ENCODE data around the gene KMT2D. TPM values are rescaled to one million over a fixed set of nuclear protein-coding genes. Genes with fewer than 3 reads are reported as not detected.
A peak's percentile ranks its signal among the peaks of the same experiment; 100 is the strongest.

The KMT2D gene, protein sequence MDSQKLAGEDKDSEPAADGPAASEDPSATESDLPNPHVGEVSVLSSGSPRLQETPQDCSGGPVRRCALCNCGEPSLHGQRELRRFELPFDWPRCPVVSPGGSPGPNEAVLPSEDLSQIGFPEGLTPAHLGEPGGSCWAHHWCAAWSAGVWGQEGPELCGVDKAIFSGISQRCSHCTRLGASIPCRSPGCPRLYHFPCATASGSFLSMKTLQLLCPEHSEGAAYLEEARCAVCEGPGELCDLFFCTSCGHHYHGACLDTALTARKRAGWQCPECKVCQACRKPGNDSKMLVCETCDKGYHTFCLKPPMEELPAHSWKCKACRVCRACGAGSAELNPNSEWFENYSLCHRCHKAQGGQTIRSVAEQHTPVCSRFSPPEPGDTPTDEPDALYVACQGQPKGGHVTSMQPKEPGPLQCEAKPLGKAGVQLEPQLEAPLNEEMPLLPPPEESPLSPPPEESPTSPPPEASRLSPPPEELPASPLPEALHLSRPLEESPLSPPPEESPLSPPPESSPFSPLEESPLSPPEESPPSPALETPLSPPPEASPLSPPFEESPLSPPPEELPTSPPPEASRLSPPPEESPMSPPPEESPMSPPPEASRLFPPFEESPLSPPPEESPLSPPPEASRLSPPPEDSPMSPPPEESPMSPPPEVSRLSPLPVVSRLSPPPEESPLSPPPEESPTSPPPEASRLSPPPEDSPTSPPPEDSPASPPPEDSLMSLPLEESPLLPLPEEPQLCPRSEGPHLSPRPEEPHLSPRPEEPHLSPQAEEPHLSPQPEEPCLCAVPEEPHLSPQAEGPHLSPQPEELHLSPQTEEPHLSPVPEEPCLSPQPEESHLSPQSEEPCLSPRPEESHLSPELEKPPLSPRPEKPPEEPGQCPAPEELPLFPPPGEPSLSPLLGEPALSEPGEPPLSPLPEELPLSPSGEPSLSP (N-terminal part only)
- 16.3 and 30.5 TPM in 2 replicates for polyA plus RNA-seq (2012; rRNA removed)
- 12.4 and 21.2 TPM in 2 replicates for polyA plus RNA-seq (2012; cell fraction: cytosol; rRNA removed)
- 73.8 and 91.4 TPM in 2 replicates for polyA plus RNA-seq (2012; cell fraction: nucleus; rRNA removed)

DNA sequence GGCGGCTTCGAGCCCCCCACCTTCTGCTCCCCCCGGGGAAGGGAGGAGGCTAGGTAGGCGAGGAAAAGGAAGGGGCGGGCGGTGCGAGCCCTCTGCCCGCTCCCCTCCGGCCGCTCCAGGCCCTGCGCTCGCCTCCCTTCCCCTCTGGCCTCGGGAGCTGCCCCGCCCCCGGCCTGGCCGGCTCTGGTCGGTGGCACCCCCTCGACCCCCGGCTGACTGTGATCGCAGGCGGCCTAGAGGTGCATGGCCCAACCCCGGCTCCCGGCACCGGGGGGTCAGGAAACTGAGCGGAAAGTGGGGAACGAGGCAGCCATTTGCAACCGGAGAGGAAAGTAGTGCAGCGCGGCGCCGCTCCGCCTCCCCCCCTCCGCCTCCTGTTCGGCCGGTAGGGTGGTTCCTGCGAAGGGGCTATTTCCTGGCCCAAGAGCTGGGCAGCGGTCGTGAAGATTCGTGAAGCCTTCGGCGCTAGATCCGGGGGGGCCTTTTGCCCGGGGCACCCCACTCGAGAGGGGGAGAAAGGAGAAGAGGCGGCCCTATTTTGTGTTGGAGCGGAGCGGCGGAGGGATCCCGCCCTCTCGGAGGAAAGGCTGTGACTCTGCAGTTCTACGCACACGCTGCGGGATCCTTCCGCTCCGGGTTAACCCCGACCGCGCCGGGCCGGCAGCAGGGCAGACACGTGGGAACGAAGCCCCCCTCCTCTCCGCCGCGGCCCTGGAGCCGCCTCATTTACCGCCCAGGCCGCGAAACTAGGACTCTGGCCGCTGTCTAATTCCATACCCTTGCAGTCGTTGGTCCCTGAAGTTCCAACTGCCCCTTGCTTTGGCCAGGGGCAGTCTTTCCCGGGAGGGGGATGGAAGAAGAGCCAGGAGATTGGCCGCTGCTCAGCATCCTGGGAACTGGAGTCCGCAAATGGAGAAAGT lies at the start of gene KMT2D:
KMT2D (minus strand) TSS at position 558 of the 920 bp plus-strand sequence. CDS start 5,470 bp downstream, outside the sequence.
- Histone ChIP-seq H3K4me2 (peak within 1 kb of the TSS; percentile 96), H3K79me2 (ENCODE audit: insufficient read depth) (peaks cover 60% of the 10 kb centered on the region), H2AFZ (ENCODE audit: low read depth) (peak within 1 kb of the TSS; percentile 88), H3K4me3 (ENCODE audit: low read depth in 2 of 2, low read length in 1 of 2) (peak within 1 kb of the TSS; percentile 90 to 96), H3K27me3 (ENCODE audit: insufficient read depth) (no peaks in the 10 kb centered on the region), H3K27ac (ENCODE audit: low read depth in 2 of 2, low read length in 1 of 2) (peak within 1 kb of the TSS; percentile 93 to 97), H3K36me3 (replicated peaks in 1 of 2; ENCODE audit: control insufficient read depth in 1 of 2, insufficient read depth in 2 of 2, low read length in 1 of 2) (no peaks in the 10 kb centered on the region), H4K20me1 (ENCODE audit: insufficient read depth) (peaks cover 36% of the 10 kb centered on the region), H3F3A (replicated peaks; ENCODE audit: insufficient read depth) (peaks cover 9% of the 10 kb centered on the region), H3K9ac (peak within 1 kb of the TSS; percentile 98), H3K4me1 (ENCODE audit: control insufficient read depth in 1 of 2, insufficient read depth in 2 of 2, low read depth in 1 of 2, low read length in 1 of 2) (peaks cover 16 to 37% of the 10 kb centered on the region in 2 experiments; a peak in 3 of 4 replicates), H3K9me2 (no peaks in the 10 kb centered on the region), H3K9me3 (no peaks in the 10 kb centered on the region)
- peak; percentile 95 for DNase-seq
- POLR2A ChIA-PET, result interaction anchor here (0.9 to 1.2 kb wide), 4 partner anchors 50 to 128 kb away, joined by 3 to 8 read pairs (median 3); partner anchors contain the start of genes LMBR1L and TUBA1B
- CTCF ChIA-PET, result interaction anchor here (0.7 to 8.1 kb wide), 6 partner anchors 15 to 69 kb away, joined by 3 to 49 read pairs (median 4); no protein-coding TSS in a partner anchor
- 3% methylated on average over 10 of the region's 74 CpGs for WGBS (ENCODE audit: low lambda C conversion rate)
- TF ChIP-seq, protein P1, sequence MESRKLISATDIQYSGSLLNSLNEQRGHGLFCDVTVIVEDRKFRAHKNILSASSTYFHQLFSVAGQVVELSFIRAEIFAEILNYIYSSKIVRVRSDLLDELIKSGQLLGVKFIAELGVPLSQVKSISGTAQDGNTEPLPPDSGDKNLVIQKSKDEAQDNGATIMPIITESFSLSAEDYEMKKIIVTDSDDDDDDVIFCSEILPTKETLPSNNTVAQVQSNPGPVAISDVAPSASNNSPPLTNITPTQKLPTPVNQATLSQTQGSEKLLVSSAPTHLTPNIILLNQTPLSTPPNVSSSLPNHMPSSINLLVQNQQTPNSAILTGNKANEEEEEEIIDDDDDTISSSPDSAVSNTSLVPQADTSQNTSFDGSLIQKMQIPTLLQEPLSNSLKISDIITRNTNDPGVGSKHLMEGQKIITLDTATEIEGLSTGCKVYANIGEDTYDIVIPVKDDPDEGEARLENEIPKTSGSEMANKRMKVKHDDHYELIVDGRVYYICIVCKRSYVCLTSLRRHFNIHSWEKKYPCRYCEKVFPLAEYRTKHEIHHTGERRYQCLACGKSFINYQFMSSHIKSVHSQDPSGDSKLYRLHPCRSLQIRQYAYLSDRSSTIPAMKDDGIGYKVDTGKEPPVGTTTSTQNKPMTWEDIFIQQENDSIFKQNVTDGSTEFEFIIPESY (IDR thresholded peaks at IDR 0.05; ENCODE audit: borderline replicate concordance, low read depth), result no peak
- peak; percentile 76 for TF ChIP-seq POLR2AphosphoS5 (IDR thresholded peaks at IDR 0.05; ENCODE audit: low read depth, low read length)
- no peak for TF ChIP-seq GATA2 (CRISPR knock-in tag; IDR thresholded peaks at IDR 0.05)
- TF ChIP-seq FOXM1 (IDR thresholded peaks at IDR 0.05; ENCODE audit: low read depth), result no peak
- no peak for TF ChIP-seq RFX5 (IDR thresholded peaks at IDR 0.05; ENCODE audit: low read length)
- no peak; the same call in 1 of the 2 replicates for TF ChIP-seq JUND (IDR thresholded peaks at IDR 0.05)
- TF ChIP-seq, protein P2, sequence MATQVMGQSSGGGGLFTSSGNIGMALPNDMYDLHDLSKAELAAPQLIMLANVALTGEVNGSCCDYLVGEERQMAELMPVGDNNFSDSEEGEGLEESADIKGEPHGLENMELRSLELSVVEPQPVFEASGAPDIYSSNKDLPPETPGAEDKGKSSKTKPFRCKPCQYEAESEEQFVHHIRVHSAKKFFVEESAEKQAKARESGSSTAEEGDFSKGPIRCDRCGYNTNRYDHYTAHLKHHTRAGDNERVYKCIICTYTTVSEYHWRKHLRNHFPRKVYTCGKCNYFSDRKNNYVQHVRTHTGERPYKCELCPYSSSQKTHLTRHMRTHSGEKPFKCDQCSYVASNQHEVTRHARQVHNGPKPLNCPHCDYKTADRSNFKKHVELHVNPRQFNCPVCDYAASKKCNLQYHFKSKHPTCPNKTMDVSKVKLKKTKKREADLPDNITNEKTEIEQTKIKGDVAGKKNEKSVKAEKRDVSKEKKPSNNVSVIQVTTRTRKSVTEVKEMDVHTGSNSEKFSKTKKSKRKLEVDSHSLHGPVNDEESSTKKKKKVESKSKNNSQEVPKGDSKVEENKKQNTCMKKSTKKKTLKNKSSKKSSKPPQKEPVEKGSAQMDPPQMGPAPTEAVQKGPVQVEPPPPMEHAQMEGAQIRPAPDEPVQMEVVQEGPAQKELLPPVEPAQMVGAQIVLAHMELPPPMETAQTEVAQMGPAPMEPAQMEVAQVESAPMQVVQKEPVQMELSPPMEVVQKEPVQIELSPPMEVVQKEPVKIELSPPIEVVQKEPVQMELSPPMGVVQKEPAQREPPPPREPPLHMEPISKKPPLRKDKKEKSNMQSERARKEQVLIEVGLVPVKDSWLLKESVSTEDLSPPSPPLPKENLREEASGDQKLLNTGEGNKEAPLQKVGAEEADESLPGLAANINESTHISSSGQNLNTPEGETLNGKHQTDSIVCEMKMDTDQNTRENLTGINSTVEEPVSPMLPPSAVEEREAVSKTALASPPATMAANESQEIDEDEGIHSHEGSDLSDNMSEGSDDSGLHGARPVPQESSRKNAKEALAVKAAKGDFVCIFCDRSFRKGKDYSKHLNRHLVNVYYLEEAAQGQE (IDR thresholded peaks at IDR 0.05; ENCODE audit: low read depth, low read length), result peak; percentile 50; the same call in 1 of the 2 replicates
- TF ChIP-seq, protein P3, sequence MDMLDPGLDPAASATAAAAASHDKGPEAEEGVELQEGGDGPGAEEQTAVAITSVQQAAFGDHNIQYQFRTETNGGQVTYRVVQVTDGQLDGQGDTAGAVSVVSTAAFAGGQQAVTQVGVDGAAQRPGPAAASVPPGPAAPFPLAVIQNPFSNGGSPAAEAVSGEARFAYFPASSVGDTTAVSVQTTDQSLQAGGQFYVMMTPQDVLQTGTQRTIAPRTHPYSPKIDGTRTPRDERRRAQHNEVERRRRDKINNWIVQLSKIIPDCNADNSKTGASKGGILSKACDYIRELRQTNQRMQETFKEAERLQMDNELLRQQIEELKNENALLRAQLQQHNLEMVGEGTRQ (IDR thresholded peaks at IDR 0.05; ENCODE audit: borderline replicate concordance, low read depth, low read length), result no peak
- no peak for TF ChIP-seq RXRA (IDR thresholded peaks at IDR 0.05; ENCODE audit: borderline replicate concordance, low read depth)
- peak; percentile 24; the same call in 1 of the 2 replicates for TF ChIP-seq RCOR1 (IDR thresholded peaks at IDR 0.05; ENCODE audit: low read length)
- no peak for TF ChIP-seq NRF1 (IDR thresholded peaks at IDR 0.05; ENCODE audit: low read depth, low read length)
- TF ChIP-seq SMC3 (IDR thresholded peaks at IDR 0.05; ENCODE audit: low read depth, low read length), result no peak
- TF ChIP-seq, protein P4, sequence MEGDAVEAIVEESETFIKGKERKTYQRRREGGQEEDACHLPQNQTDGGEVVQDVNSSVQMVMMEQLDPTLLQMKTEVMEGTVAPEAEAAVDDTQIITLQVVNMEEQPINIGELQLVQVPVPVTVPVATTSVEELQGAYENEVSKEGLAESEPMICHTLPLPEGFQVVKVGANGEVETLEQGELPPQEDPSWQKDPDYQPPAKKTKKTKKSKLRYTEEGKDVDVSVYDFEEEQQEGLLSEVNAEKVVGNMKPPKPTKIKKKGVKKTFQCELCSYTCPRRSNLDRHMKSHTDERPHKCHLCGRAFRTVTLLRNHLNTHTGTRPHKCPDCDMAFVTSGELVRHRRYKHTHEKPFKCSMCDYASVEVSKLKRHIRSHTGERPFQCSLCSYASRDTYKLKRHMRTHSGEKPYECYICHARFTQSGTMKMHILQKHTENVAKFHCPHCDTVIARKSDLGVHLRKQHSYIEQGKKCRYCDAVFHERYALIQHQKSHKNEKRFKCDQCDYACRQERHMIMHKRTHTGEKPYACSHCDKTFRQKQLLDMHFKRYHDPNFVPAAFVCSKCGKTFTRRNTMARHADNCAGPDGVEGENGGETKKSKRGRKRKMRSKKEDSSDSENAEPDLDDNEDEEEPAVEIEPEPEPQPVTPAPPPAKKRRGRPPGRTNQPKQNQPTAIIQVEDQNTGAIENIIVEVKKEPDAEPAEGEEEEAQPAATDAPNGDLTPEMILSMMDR (IDR thresholded peaks at IDR 0.05), result peak; percentile 44
- no peak for TF ChIP-seq NFIC (IDR thresholded peaks at IDR 0.05; ENCODE audit: borderline replicate concordance)
- peak; percentile 45 for TF ChIP-seq TCF12 (IDR thresholded peaks at IDR 0.05)
- no peak for TF ChIP-seq TEAD4 (IDR thresholded peaks at IDR 0.05; ENCODE audit: borderline replicate concordance, insufficient read depth)
- no peak for TF ChIP-seq FOXJ3 (CRISPR knock-in tag; IDR thresholded peaks at IDR 0.05)
- TF ChIP-seq GABPA (IDR thresholded peaks at IDR 0.05; ENCODE audit: low read depth), result peak; percentile 59

Measured in SK-N-SH (cell line).